NCI-H2227 (cell line): ENCODE data around the gene DDX5.

Experiments used
- DNase-seq: peaks from one replicate; lab custom pipeline; 2025; ENCODE audit not compliant: unreplicated experiment; lab: John Stamatoyannopoulos, UW

DDX5 gene

GRCh38 chr17:64448665-64449512 lies 57.2 kb downstream of the DDX5 start, which contains the start of gene MILR1:
Gene MILR1 (plus strand): TSS chr17:64449115. CDS start chr17:64449169, 54 bp downstream.
- DNase-seq: no peak
